HG02588 (cell line): Measurements from ENCODE around the gene PRRT2.

ENCODE experiments used
- ATAC-seq: cut with Tn5 transposase; IDR thresholded peaks from one replicate; pipeline ENCODE4 v1.9.1; 2021; ENCODE audit warnings: mild to moderate bottlenecking, moderate library complexity; ENCODE audit not compliant: unreplicated experiment

Gene PRRT2

DNA sequence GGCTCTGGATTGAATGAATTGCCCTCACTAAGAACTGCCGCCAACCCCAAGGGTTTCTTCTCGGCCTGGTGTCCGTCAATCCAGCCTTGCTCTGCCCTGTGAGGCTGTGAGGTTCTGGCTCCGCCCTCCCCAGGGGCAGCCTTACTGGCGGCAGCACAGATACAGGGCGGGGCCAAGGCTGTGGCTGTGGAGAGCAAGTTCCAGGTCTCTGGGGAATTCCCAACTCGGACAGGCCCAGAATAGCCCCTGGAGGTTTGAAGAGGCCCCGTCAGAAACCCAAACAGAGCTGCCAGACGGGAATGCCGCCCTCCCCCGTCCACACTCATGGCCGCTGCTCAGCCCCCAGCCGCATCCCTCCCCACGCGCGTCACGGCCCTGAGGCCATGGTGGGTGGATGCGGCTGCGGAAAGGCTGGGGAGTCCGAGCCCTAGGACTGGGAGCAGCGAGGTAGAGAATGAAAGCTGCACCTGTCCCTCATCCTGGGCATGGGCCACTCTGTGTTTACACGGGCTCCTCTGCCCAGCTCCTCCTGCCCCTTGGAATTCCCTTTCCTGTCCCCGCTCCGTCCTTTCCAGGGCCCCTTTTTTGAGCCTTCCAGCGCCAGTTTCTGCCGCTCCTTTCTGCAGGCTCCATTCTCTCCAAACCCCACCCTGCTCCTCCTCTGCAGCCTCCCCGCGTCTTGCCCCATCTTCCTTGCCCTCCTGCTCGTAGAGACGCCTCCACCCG is 660 bp upstream of the PRRT2 start:
- peak; percentile 34 for ATAC-seq

DNA sequence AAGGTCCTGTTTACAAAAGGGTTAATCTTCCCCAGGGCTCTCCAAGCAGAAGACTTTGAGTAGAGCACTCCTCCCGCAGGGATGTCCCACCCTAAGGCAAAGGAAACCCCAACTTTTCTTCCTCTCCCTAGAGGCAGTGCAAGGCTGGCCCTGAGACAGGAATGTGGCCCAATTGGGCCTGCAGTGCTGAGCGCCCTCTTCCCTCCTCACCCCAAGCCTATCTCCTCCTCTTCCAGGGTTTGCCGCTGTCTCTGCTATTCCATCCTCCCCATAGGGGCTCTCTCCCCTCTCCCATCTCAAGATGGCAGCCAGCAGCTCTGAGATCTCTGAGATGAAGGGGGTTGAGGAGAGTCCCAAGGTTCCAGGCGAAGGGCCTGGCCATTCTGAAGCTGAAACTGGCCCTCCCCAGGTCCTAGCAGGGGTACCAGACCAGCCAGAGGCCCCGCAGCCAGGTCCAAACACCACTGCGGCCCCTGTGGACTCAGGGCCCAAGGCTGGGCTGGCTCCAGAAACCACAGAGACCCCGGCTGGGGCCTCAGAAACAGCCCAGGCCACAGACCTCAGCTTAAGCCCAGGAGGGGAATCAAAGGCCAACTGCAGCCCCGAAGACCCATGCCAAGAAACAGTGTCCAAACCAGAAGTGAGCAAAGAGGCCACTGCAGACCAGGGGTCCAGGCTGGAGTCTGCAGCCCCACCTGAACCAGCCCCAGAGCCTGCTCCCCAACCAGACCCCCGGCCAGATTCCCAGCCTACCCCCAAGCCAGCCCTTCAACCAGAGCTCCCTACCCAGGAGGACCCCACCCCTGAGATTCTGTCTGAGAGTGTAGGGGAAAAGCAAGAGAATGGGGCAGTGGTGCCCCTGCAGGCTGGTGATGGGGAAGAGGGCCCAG is 1.0 kb downstream of the PRRT2 start:
- ATAC-seq, result no peak

- ATAC-seq, result no peak
Observed at GRCh38 chr16:29813644-29814562, 1.9 kb downstream of the PRRT2 start.

GRCh38 chr16:29814592-29814991 is 2.6 kb downstream of the PRRT2 start:
- ATAC-seq, result no peak

DNA sequence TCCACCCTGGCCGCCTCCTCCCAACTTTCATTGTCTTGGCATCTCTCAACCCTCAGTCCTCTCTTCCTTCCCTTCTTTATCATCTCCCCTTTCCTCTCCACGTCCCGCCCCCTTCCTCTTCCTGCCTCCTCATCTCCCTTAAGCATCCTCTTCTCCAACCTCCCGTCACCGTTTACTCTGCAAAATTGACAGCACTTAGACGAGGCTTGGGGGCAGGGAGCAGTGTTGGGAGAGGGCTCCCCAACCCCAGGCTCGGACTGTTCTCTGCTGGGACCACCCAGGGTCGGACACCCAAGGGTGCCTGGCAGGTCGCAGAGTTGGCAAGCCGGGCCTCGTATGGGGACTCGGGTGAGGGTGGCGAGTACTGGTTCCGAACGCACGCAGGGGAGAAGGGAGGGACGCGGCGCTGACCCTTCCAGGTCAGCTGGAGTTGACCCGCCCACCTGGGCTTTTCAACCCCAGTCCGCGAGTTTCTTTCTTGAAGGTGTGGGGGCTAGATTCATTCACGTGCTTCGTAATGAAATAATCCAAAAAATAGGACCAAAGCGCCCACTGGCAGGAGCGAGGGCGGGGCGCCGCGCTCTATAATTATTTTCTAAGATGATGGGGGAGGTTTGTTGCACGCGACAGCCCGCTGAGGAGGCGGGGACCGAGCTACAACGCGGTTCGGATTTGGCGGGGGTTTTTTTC is 3.2 kb downstream of the PRRT2 start:
- ATAC-seq, result no peak

- ATAC-seq, result peak; percentile 49
Observed at GRCh38 chr16:29815793-29816693, 4.0 kb downstream of the PRRT2 start, which contains the start of gene PAGR1. PAGR1 (plus strand) TSS chr16:29816152; CDS start chr16:29816526, 374 bp downstream.

DNA sequence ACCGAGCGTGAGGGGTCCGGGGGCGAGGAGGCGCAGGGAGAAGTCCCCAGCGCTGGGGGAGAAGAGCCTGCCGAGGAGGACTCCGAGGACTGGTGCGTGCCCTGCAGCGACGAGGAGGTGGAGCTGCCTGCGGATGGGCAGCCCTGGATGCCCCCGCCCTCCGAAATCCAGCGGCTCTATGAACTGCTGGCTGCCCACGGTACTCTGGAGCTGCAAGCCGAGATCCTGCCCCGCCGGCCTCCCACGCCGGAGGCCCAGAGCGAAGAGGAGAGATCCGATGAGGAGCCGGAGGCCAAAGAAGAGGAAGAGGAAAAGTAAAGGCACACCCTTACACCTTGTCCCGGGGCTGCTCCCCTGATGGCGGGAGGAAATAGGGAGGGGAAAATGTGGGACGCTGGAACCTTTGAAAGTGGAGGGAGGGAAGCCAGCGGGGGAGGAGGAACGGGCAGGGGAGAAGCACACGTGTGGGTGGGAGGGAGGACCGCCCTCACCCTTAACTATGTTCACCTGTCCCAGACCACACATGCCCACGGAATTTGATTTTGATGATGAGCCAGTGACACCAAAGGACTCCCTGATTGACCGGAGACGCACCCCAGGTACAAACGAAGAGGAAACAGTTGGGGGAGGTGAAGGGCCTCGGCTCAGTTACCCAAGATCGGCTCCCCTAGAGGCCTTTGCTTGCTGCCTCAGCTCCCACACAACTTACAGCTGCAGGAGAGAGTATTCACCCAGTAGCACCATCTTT is 4.9 kb downstream of the PRRT2 start:
- ATAC-seq, result peak; percentile 13

DNA sequence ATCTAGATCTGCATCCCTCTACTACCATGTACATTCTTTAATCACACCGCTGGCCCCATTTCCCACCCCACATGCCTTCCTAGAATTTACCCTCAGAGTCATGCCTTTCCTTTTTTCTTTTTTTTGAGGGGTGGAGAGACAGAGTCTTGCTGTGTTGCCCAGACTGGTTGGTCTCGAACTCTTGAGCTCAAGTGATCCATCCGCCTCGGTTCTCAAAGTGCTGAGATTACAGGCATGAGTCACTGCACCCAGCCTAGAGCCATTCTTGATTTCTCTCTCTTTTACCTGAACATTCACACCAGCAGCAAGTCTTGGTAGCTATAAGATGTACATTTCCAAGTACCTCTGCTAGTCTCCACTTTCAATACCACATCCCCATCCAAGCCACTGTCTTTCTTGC is 6.1 kb downstream of the PRRT2 start:
- ATAC-seq, result no peak

- ATAC-seq, result no peak
Observed at GRCh38 chr16:29819506-29819905, 7.5 kb downstream of the PRRT2 start.

- no peak for ATAC-seq
Observed at GRCh38 chr16:29820271-29820701, 8.3 kb downstream of the PRRT2 start, which contains the start of gene MVP. MVP (plus strand) TSS chr16:29820462; CDS start chr16:29830550, 10,088 bp downstream.

DNA sequence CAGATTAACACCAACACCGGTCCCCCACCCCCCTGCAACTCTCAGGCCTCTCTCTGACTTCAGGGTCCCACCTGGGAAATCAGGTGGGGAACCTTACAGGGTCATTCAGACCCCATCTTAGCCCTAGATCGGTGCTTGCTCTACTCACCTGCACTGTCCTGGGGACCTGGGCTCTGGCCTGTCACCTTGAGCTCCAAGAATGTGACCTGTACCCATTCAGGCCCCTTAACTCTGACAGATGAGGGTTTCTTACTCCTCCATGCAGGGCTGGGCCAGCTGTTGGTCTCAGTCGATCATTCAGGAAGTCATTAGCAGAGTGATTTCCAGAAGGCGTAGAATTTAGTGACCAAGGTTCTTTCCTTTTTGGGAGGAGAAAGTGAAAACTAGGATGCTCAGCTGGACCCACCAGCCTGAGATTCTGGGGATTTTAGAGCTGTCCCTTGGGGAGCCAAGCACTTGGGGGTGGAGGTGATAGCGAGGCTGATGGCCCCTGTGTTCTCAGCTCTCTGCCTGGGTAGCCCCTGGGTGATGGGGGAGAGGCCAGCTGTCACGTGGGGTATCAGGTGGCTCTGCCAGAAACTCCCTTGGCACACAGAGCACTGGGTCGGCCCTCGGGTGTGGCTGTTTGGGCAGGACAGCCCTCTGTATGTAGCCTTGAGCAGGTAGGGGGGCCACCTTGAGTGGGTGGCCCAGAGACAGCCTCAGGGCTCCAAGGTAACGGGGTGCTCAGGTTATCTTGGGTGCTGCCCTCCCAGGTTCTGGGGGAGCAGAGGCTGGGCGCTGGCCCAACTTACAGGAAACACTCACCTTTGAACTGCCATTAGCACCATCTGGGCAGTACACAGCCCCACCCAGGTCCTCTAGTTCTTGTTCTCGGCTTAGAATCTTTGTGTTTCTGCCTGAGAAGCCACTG is 9.0 kb downstream of the PRRT2 start:
- ATAC-seq, result peak; percentile 37

DNA sequence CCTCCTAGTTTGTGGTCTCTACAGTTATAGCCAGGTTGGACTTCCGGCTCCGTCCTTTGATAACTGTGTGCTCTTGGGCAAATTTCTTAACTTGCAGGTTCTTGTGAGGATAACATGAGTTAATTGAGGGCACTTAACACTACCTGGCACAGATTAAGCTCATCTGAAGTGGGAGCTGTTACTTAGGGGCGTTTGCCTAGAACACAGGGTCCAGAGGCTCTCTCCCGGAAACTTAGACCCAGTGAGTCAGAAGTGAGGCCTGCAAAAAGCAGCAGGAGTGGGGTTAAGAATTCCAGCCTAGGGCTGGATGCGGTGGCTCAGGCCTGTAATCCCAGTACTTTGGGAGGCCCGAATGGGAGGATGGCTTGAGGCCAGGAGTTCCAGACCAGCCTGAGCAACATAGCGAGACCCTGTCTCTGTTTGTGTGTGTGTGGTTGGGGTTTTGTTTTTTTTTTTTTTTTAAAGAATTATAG is 9.7 kb downstream of the PRRT2 start:
- ATAC-seq, result no peak

GRCh38 chr16:29824589-29825144 is 12.7 kb downstream of the PRRT2 start:
- no peak for ATAC-seq

- ATAC-seq, result no peak
Observed at GRCh38 chr16:29825145-29826044, 13.4 kb downstream of the PRRT2 start.

DNA sequence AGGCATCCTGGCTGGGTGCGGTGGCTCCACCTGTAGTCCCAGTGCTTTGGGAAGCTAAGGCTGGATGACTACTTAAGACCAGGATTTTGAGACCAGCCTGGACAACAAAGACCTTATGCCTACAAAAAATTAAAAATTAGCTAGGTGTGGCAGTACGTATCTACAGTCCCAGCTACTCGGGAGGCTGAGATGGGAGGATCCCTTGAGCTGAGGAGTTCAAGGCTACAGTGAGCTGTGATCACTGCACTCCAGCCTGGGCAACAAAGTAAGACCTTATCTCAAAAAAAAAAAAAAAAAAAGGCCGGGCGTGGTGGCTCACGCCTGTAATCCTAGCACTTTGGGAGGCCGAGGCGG is 14.3 kb downstream of the PRRT2 start:
- no peak for ATAC-seq

DNA sequence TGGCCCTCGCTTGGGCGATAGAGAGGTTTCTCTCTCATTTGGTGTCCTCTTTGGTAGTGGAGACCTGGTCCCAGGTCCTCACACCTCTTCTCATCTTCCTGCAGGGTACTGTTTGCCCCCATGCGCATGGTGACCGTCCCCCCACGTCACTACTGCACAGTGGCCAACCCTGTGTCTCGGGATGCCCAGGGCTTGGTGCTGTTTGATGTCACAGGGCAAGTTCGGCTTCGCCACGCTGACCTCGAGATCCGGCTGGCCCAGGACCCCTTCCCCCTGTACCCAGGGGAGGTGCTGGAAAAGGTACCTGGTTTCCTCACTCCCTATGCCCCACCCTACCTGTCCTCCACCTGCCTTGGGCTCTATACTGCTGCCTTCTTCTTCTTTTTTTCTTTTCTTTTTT is 18.8 kb downstream of the PRRT2 start:
- no peak for ATAC-seq
